Measurements from ENCODE around the gene CDC42EP2. TPM values are rescaled to one million over a fixed set of nuclear protein-coding genes. Genes with fewer than 3 reads are reported as not detected.

Gene CDC42EP2
- total RNA-seq, 1 donor from 2014 or later, result 0.11 TPM

- Histone ChIP-seq H4K20me1 (ENCODE audit: low read depth) (no peaks in the 10 kb centered on the region), H3K79me2 (ENCODE audit: low read depth) (no peaks in the 10 kb centered on the region), H3K4me3 (no peak overlapping the region), H3K27me3 (no peaks in the 10 kb centered on the region), H3K4me1 (no peaks in the 10 kb centered on the region), H2AFZ (replicated peaks) (no peak overlapping the region), H3K9ac (no peak overlapping the region), H3K27ac (no peak overlapping the region), H3K4me2 (no peak overlapping the region), H3K36me3 (peaks cover 11% of the 10 kb centered on the region), H3K9me3 (ENCODE audit: low read depth) (no peaks in the 10 kb centered on the region), H3F3A (ENCODE audit: low read depth) (peaks cover 20% of the 10 kb centered on the region)
- Mint-ChIP-seq H3K4me1 (peaks cover 7% of the 10 kb centered on the region), H3K27me3 (ENCODE audit: insufficient read depth, low read depth) (no peaks in the 10 kb centered on the region), H3K27ac (no peak overlapping the region), H3K36me3 (peaks cover 17% of the 10 kb centered on the region), H3K9me3 (no peaks in the 10 kb centered on the region), H3K4me3 (no peak overlapping the region)
- no peak for TF ChIP-seq CTCF (IDR thresholded peaks at IDR 0.05)
- no peak for TF ChIP-seq EZH2phosphoT487 (IDR thresholded peaks at IDR 0.05)
- no peak for TF ChIP-seq EZH2 (IDR thresholded peaks at IDR 0.05)
- DNase-seq (ENCODE audit: low spot score), result no peak
Observed at GRCh38 chr11:65275906-65276305, 38.8 kb upstream of the CDC42EP2 start.

- H3K27ac ChIP-seq, result no peak overlapping the region
- no peak for TF ChIP-seq EZH2 (IDR thresholded peaks at IDR 0.05)
- TF ChIP-seq CTCF (IDR thresholded peaks at IDR 0.05), result no peak
- TF ChIP-seq EZH2phosphoT487 (IDR thresholded peaks at IDR 0.05), result no peak
- Mint-ChIP-seq H3K4me1 (peaks cover 7% of the 10 kb centered on the region), H3K4me3 (no peak overlapping the region), H3K36me3 (peaks cover 28% of the 10 kb centered on the region), H3K27me3 (ENCODE audit: insufficient read depth, low read depth) (no peaks in the 10 kb centered on the region), H3K27ac (no peak overlapping the region), H3K9me3 (no peaks in the 10 kb centered on the region)
- no peaks in the 10 kb centered on the region for H3K27me3 ChIP-seq
- H3K9ac ChIP-seq, result no peak overlapping the region
- DNase-seq (ENCODE audit: low spot score), result no peak
- H3K79me2 ChIP-seq (ENCODE audit: low read depth), result no peaks in the 10 kb centered on the region
- no peak overlapping the region for H3K4me2 ChIP-seq
- H3K9me3 ChIP-seq (ENCODE audit: low read depth), result no peaks in the 10 kb centered on the region
- H4K20me1 ChIP-seq (ENCODE audit: low read depth), result no peaks in the 10 kb centered on the region
- no peak overlapping the region for H3K4me3 ChIP-seq
- H3F3A ChIP-seq (ENCODE audit: low read depth), result peaks cover 20% of the 10 kb centered on the region
- H3K4me1 ChIP-seq, result no peaks in the 10 kb centered on the region
- H3K36me3 ChIP-seq, result peaks cover 14% of the 10 kb centered on the region
- H2AFZ ChIP-seq (replicated peaks), result no peak overlapping the region
Observed at GRCh38 chr11:65277631-65278277, 36.9 kb upstream of the CDC42EP2 start.

GRCh38 chr11:65278356-65278755 lies 36.3 kb upstream of the CDC42EP2 start:
- no peak for TF ChIP-seq EZH2phosphoT487 (IDR thresholded peaks at IDR 0.05)
- no peak for TF ChIP-seq CTCF (IDR thresholded peaks at IDR 0.05)
- no peak for TF ChIP-seq EZH2 (IDR thresholded peaks at IDR 0.05)
- no peak overlapping the region for H3K9ac ChIP-seq
- Mint-ChIP-seq H3K27me3 (ENCODE audit: insufficient read depth, low read depth) (no peaks in the 10 kb centered on the region), H3K36me3 (peaks cover 28% of the 10 kb centered on the region), H3K4me3 (no peak overlapping the region), H3K9me3 (no peaks in the 10 kb centered on the region), H3K27ac (no peak overlapping the region), H3K4me1 (peaks cover 7% of the 10 kb centered on the region)
- no peak overlapping the region for H3K4me2 ChIP-seq
- H3K27me3 ChIP-seq, result no peaks in the 10 kb centered on the region
- no peak overlapping the region for H2AFZ ChIP-seq (replicated peaks)
- H3F3A ChIP-seq (ENCODE audit: low read depth), result peaks cover 15% of the 10 kb centered on the region
- no peaks in the 10 kb centered on the region for H3K9me3 ChIP-seq (ENCODE audit: low read depth)
- no peaks in the 10 kb centered on the region for H3K4me1 ChIP-seq
- H3K4me3 ChIP-seq, result no peak overlapping the region
- no peak for DNase-seq (ENCODE audit: low spot score)
- H3K79me2 ChIP-seq (ENCODE audit: low read depth), result no peaks in the 10 kb centered on the region
- H4K20me1 ChIP-seq (ENCODE audit: low read depth), result no peaks in the 10 kb centered on the region
- peaks cover 15% of the 10 kb centered on the region for H3K36me3 ChIP-seq
- H3K27ac ChIP-seq, result no peak overlapping the region
